HG02973 (cell line): ENCODE results near the gene FAM171A1.
"Not testable (repeated sequence)": the region's sequence is repeated elsewhere in the genome, so short reads cannot be mapped to it uniquely, and the experiment has no call there.

Source experiments
- ATAC-seq: cut with Tn5 transposase; IDR thresholded peaks from one replicate; pipeline ENCODE4 v1.9.1; 2021; ENCODE audit warnings: moderate library complexity; ENCODE audit not compliant: unreplicated experiment

The FAM171A1 gene

GRCh38 chr10:15220445-15220844 lies 150.6 kb downstream of the FAM171A1 start:
- no peak for ATAC-seq

GRCh38 chr10:15216700-15217099 lies 154.4 kb downstream of the FAM171A1 start:
- ATAC-seq, result no peak

GRCh38 chr10:15214237-15214636 lies 156.9 kb downstream of the FAM171A1 start:
- ATAC-seq, result no peak

GRCh38 chr10:15213461-15213861 lies 157.6 kb downstream of the FAM171A1 start:
- ATAC-seq, result no peak

- ATAC-seq, result no peak
Measured at GRCh38 chr10:15211464-15211979, 159.6 kb downstream of the FAM171A1 start.

GRCh38 chr10:15210521-15210920 lies 160.6 kb downstream of the FAM171A1 start:
- ATAC-seq, result no peak

- ATAC-seq, result peak; percentile 45
Measured at GRCh38 chr10:15209827-15210509, 161.1 kb downstream of the FAM171A1 start.

GRCh38 chr10:15208221-15208620 lies 162.9 kb downstream of the FAM171A1 start:
- ATAC-seq, result no peak

- not testable (repeated sequence) for ATAC-seq
Measured at GRCh38 chr10:15207410-15207809, 163.7 kb downstream of the FAM171A1 start.

- no peak for ATAC-seq
Measured at GRCh38 chr10:15202639-15203038, 168.4 kb downstream of the FAM171A1 start.

GRCh38 chr10:15202301-15202621 lies 168.8 kb downstream of the FAM171A1 start:
- not testable (repeated sequence) for ATAC-seq

- no peak for ATAC-seq
Measured at GRCh38 chr10:15201589-15202300, 169.3 kb downstream of the FAM171A1 start.

- no peak for ATAC-seq
Measured at GRCh38 chr10:15200626-15201025, 170.5 kb downstream of the FAM171A1 start.

- ATAC-seq, result no peak
Measured at GRCh38 chr10:15197911-15198310, 173.2 kb downstream of the FAM171A1 start.

GRCh38 chr10:15197276-15197675 lies 173.8 kb downstream of the FAM171A1 start:
- no peak for ATAC-seq

GRCh38 chr10:15196021-15196834 lies 174.9 kb downstream of the FAM171A1 start:
- peak; percentile 86 for ATAC-seq

GRCh38 chr10:15189133-15189885 lies 181.8 kb downstream of the FAM171A1 start:
- ATAC-seq, result no peak

GRCh38 chr10:15188603-15189002 lies 182.5 kb downstream of the FAM171A1 start:
- ATAC-seq, result no peak

- ATAC-seq, result no peak
Measured at GRCh38 chr10:15183689-15184481, 187.2 kb downstream of the FAM171A1 start.
